Natural killer cell (primary cell): ENCODE data around the gene GLIS1. TPM values are rescaled to one million over a fixed set of nuclear protein-coding genes. Genes with fewer than 3 reads are reported as not detected.

Experiments
- ATAC-seq, 3 donors: fragments of 150-1000 bp in 2 of 3; fragments of 200-7000 bp in 1 of 3; cut with Tn5 transposase; 1 replicate in 1 of 3; 2 replicates in 2 of 3; pipeline ENCODE4 v1.10.0; 2021; ENCODE audit warnings: mild to moderate bottlenecking in 2 of 3, moderate library complexity in 2 of 3
- DNase-seq, 2 donors: peaks; one replicate each; pipeline versions ENCODE4 v3.0.0 to v3.0.0-alpha.2; 2013 to 2021; ENCODE audit warnings: mixed read lengths in 1 of 2
- H3K27ac ChIP-seq: one replicate; pipeline ENCODE4 v1.5.1; 2013; ENCODE audit warnings: mild to moderate bottlenecking, low read length
- H3K27me3 ChIP-seq: one replicate; pipeline ENCODE4 v1.6.1; 2013; ENCODE audit warnings: low read length; ENCODE audit not compliant: control insufficient read depth, insufficient read depth
- H3K36me3 ChIP-seq: one replicate; pipeline ENCODE4 v1.6.1; 2013; ENCODE audit warnings: low read length; ENCODE audit not compliant: control insufficient read depth, insufficient read depth
- H3K4me1 ChIP-seq: one replicate; pipeline ENCODE4 v1.6.1; 2013; ENCODE audit warnings: low read length; ENCODE audit not compliant: control insufficient read depth, insufficient read depth
- H3K4me3 ChIP-seq: one replicate; pipeline ENCODE4 v1.5.1; 2013; ENCODE audit warnings: low read length
- H3K9me3 ChIP-seq: one replicate; pipeline ENCODE4 v1.6.1; 2013; ENCODE audit warnings: low read length; ENCODE audit not compliant: control insufficient read depth, insufficient read depth
- H3K27ac Mint-ChIP-seq, 2 donors: one replicate each; pipeline ENCODE4 v1.8.0; 2022; ENCODE audit warnings: mild to moderate bottlenecking in 2 of 2, mixed read lengths in 2 of 2, moderate library complexity in 1 of 2
- H3K27me3 Mint-ChIP-seq, 2 donors: one replicate each; pipeline ENCODE4 v1.8.0; 2022; ENCODE audit warnings: low read depth in 2 of 2, mixed read lengths in 2 of 2
- H3K36me3 Mint-ChIP-seq: one replicate; pipeline ENCODE4 v1.8.0; 2022; ENCODE audit warnings: mixed read lengths
- H3K4me1 Mint-ChIP-seq, 2 donors: one replicate each; pipeline ENCODE4 v1.8.0; 2022; ENCODE audit warnings: mixed read lengths in 2 of 2
- H3K4me3 Mint-ChIP-seq: one replicate; pipeline ENCODE4 v1.8.0; 2022; ENCODE audit warnings: mild to moderate bottlenecking, moderate library complexity, mixed read lengths
- H3K9me3 Mint-ChIP-seq, 2 donors: one replicate each; pipeline ENCODE4 v1.8.0; 2022; ENCODE audit warnings: mixed read lengths in 2 of 2
- CTCF ChIP-seq: fragments of 200-600 bp; IDR thresholded peaks from one replicate; pipeline ENCODE4 v1.8.0; 2022; ENCODE audit warnings: antibody characterized with exemption
- WGBS: methylation state at CpG from one replicate; pipeline ENCODE4 v1.1.7; 2013; ENCODE audit warnings: missing lambda C conversion rate; ENCODE audit not compliant: insufficient coverage; 5-methylcytosine and 5-hydroxymethylcytosine counted together
- intact Hi-C: fragments of 100-400 bp; cut with micrococcal nuclease; formaldehyde crosslinking; loops from one replicate; pipeline ENCODE4 v1.14.2; 2022
- total RNA-seq, 4 donors: library from RNA; stranded (reverse); fragments of 120-200 nt in 1 of 4; gene quantifications; one replicate each; pipeline versions ENCODE4 v1.2.3 to v1.2.4, GENCODE V29; 2013 to 2022

GLIS1 gene
- total RNA-seq, 3 donors from 2014 or later (not counting 1 experiment from before 2014, with no cell fraction given) = not detected

DNA sequence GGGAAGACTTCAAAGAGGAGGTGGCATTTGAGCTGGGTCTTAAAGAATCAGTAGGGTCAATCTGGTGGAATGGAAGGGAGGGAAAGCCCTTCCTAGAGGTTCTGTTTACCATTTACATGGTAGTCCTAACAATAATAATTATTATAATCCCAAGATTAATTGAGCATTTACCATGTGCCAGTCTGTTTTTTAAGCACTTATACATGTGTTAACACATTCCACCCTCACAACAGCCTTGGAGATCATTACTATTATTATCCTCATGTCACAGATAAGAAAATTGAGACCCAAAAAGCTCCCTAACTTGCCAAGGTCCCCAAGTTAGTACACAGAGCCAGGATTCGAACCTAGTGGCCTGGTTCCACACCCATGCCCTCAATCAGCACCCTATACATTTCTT lies 10.8 kb downstream of the GLIS1 start:
- intact Hi-C loops = no loop called here
- Histone ChIP-seq H3K9me3 (no peaks in the 10 kb centered on the region), H3K27me3 (no peaks in the 10 kb centered on the region), H3K4me3 (no peak overlapping the region), H3K4me1 (no peaks in the 10 kb centered on the region), H3K27ac (no peak overlapping the region), H3K36me3 (no peaks in the 10 kb centered on the region)
- ATAC-seq (no peak), DNase-seq (no peak)
- no peak for TF ChIP-seq CTCF
- WGBS = 71% methylated on average over 1 of the region's 1 CpG
- Mint-ChIP-seq H3K27me3 (peaks cover 9 to 14% of the 10 kb centered on the region in 2 donors), H3K9me3 (no peaks in the 10 kb centered on the region), H3K36me3 (no peaks in the 10 kb centered on the region), H3K4me3 (no peak overlapping the region), H3K4me1 (no peaks in the 10 kb centered on the region), H3K27ac (no peak overlapping the region)

DNA sequence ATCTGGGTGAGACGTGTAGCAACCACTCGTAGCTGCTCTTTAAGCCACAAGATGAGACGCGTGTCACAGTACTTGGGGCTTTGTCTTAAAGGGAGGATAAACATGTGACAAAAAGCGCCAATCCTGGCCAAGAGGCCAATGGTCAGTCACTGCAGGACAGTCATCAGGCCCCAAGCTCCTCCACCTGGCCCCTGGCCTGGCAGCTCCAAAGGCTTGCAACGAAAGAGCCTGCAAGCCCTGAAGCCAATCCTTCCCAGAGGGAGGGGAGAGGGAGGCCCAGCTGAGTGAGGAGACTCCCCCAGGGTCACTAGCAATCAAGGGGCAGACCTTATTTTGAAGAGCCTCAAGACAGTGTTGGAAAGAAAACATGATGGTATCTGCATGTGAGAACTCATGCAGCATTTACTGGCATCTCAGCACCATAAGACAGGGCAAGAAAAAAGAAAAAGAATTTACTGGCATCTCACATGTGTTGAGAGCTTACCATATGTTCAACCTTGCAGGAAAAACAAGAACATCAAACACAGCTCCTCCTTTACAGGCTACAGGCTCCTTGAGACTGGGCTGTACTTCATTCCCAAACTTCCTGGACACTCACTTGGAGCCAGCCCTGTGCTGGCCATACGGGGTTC lies 11.4 kb downstream of the GLIS1 start:
- 87% methylated on average over 7 of the region's 7 CpGs for WGBS
- Mint-ChIP-seq H3K4me3 (no peak overlapping the region), H3K27ac (no peak overlapping the region), H3K36me3 (no peaks in the 10 kb centered on the region), H3K27me3 (peaks cover 8 to 9% of the 10 kb centered on the region in 2 donors), H3K9me3 (no peaks in the 10 kb centered on the region), H3K4me1 (no peaks in the 10 kb centered on the region)
- H3K9me3 ChIP-seq = no peaks in the 10 kb centered on the region
- ATAC-seq (no peak), DNase-seq (no peak)
- intact Hi-C loops = no loop called here
- no peaks in the 10 kb centered on the region for H3K4me1 ChIP-seq
- H3K27ac ChIP-seq = no peak overlapping the region
- H3K36me3 ChIP-seq = no peaks in the 10 kb centered on the region
- TF ChIP-seq CTCF = no peak
- H3K27me3 ChIP-seq = no peaks in the 10 kb centered on the region
- no peak overlapping the region for H3K4me3 ChIP-seq

DNA sequence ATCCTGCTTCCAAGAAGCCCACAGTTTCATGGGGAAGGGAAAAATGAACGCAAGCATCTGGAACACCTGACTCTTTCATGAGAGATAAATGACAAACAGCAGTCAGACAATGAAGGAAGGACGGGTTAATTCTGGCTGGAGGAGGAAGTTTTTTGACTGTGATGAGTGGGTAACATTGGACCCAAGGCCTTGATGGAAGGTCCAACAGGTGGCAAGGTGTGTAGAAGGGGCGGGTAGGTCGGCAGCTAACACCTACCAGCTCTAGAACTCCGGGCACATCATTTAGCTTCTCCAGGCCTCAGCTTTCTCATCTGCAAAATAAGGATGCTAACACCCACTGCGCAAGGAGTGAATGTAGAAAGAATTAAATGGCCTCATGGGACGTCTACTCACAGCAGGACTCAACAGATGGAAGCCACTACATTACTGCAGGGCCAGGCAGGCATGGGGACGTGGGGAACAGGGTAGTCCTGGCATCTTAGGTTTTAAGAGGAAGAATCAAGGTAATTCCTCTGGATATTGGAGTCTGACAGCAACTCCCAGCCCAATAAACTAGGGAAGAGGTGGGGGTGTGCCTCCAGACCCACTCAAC lies 12.9 kb downstream of the GLIS1 start:
- Mint-ChIP-seq H3K36me3 (no peaks in the 10 kb centered on the region), H3K27me3 (peaks cover 0 to 6% of the 10 kb centered on the region in 2 donors), H3K4me3 (no peak overlapping the region), H3K9me3 (no peaks in the 10 kb centered on the region), H3K27ac (no peak overlapping the region), H3K4me1 (no peaks in the 10 kb centered on the region)
- Histone ChIP-seq H3K27ac (no peak overlapping the region), H3K9me3 (no peaks in the 10 kb centered on the region), H3K4me1 (no peaks in the 10 kb centered on the region), H3K4me3 (no peak overlapping the region), H3K27me3 (no peaks in the 10 kb centered on the region), H3K36me3 (no peaks in the 10 kb centered on the region)
- DNase-seq = no peak
- 85% methylated on average over 8 of the region's 8 CpGs for WGBS
- no peak for TF ChIP-seq CTCF
- intact Hi-C loops = no loop called here
- no peak for ATAC-seq

- H3K4me3 ChIP-seq = no peak overlapping the region
- H3K4me1 ChIP-seq = no peaks in the 10 kb centered on the region
- H3K36me3 Mint-ChIP-seq = no peaks in the 10 kb centered on the region
- H3K27me3 ChIP-seq = no peaks in the 10 kb centered on the region
- DNase-seq (no peak), ATAC-seq (no peak)
- no peaks in the 10 kb centered on the region for H3K9me3 ChIP-seq
- no peak overlapping the region for H3K27ac Mint-ChIP-seq
- H3K9me3 Mint-ChIP-seq = no peaks in the 10 kb centered on the region
- H3K36me3 ChIP-seq = no peaks in the 10 kb centered on the region
- TF ChIP-seq CTCF = no peak
- H3K27me3 Mint-ChIP-seq = no peaks in the 10 kb centered on the region
- WGBS = 66% methylated on average over 6 of the region's 6 CpGs
- H3K4me3 Mint-ChIP-seq = no peak overlapping the region
- intact Hi-C loops = no loop called here
- H3K4me1 Mint-ChIP-seq = no peaks in the 10 kb centered on the region
- H3K27ac ChIP-seq = no peak overlapping the region
These were observed 13.7 kb downstream of the GLIS1 start for GRCh38 chr1:53725238-53725689.
